Amygdala (tissue), 56 donors: Measurements from ENCODE around the gene STK16.
"Not testable (repeated sequence)": the region's sequence is repeated elsewhere in the genome, so short reads cannot be mapped to it uniquely, and the experiment has no call there.

Source experiments
- DNase-seq, 56 donors: peaks; one replicate each; lab custom pipeline; 2025; lab: John Stamatoyannopoulos, UW

The STK16 gene

DNA sequence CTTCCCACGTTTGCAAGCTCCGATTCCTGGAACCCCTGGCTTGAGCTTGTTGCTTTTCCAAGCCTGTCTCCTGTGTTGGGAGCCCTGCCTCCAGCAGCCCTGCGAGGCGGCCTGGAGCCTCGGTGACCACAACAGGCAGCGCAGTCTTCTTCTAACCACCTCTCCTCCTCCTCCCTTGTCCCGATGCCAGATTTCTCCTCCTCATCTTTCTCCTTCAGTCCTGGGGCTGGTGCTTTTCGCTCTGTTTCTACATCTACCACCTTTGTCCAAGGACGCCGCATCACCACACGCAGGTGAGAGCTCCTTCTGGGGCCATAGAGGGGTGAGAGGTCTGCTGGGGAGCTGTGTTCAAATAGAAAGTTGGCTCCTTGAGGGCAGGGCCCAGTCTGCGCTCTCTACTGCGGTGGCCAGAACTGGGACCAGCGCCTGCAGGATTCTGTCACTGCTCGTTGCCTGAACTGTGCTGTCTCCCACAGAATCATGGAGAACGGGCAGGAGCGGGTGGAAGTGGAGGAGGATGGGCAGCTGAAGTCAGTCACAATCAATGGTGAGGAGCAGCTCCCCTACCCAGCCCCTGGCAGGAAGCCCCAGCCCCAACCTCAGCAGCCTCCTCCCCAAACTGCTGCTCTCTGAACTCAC lies 37.8 kb downstream of the STK16 start:
- peak in 5 of 56 donors; percentile 19 to 34 (median 25) for DNase-seq

DNA sequence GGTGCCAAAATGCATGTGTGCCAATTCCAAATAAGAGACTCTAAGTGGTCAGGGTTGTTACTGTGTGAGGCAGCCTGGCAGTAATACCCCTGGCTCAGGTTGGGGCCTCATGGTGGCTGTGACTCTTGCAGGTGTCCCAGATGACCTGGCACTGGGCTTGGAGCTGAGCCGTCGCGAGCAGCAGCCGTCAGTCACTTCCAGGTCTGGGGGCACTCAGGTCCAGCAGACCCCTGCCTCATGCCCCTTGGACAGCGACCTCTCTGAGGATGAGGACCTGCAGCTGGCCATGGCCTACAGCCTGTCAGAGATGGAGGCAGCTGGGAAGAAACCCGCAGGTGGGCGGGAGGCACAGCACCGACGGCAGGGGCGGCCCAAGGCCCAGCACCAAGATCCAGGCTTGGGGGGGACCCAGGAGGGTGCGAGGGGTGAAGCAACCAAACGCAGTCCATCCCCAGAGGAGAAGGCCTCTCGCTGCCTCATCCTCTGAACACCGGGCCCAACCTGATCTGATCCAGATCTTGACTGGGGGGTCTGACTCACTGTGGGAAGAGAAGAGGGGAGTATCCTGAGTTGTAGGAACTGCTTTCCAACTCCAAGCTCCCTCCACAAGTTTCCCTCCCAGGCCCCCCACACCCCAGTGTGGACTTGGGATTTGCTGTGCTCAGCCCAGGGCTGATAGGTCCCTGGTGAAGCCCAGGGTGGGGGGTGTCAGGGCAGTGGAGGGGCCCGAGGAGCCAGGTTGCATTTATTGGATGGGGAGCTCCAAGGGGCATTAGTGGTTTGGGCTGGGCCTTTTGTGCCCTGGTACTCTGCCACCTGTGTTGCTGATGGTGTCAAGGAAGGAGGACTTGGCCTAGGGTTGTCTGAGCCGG lies 39.5 kb downstream of the STK16 start:
- no peak for DNase-seq

DNA sequence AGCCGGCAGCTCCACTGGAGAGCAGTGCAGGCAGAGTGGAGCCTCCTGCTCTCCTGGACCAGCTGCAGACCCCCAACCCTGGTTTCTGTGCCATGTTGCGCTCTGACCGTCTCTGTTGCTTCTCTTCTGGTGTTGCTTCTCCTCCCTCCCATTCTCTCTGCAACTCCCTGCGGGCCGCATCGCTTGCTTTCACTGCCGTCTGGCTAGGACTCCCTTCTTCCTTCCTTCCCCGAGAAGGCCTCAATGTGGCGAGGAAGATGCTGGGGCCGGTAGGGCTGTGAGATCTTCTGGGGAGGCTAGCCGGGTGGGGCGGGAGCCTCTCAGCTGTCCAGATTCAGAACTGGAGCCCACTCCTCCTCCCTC lies 40.1 kb downstream of the STK16 start:
- peak in 1 of 56 donors; percentile 17 for DNase-seq

DNA sequence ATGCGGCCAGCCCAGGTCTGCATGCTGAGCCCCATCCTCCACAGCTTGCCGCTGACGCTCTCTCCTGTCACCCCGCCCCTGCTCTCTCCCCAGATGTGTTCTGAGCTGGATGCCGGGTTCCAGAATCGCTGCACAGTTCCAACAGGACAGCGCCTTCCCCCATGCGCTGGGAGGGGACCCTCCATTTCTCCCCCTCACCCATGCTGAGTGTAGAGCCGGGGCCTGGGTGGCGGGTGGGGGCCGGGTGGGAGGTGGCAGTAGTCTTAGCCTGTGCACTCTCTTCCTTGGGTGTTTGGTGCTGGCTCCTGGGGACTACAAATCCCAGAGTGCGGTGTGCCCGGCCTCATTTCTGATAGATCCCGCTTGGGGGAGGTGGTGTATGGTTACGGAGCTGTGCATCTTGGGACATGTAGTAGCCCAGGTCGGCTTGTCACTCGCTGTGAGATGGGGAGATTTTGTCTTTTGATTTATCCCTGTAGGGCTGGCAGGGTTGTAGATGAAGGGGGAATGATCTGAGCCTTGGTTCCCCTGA lies 40.7 kb downstream of the STK16 start:
- peak in 35 of 56 donors; percentile 27 to 73 (median 57) for DNase-seq

DNA sequence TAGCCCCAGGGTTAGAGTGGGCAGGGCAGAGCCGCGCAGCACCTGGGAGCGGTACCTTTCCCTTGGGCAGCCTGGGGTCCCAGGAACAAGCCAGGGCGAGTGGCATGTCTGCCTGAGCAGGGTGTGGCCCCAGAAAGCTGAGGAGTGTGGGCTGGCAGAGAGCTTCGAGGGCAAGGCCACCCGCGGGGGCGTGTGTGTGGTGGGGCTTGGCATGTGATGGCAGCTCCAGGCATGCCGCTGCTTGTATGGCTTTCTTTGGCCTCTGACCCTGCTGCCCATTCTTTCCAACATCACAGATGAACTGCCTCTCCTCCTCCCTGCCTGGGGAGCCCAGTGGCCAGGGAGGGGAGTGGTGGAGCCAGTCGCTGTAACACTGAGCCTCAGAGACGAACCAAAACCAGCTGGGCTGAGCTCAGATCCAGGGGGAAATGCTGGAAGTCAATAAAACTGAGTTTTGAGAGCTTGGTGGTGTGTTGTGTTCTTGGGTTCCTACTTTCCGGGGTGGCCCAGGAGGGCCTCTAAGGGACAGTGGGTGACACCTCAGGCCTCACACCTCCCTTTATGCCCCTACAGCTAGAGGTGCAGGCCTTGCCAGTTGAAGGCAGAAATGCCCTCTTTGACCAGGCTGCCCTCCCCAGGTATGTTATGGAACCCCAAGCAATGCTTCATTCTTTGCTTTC lies 41.3 kb downstream of the STK16 start:
- peak in 29 of 56 donors; percentile 24 to 73 (median 52) for DNase-seq

DNA sequence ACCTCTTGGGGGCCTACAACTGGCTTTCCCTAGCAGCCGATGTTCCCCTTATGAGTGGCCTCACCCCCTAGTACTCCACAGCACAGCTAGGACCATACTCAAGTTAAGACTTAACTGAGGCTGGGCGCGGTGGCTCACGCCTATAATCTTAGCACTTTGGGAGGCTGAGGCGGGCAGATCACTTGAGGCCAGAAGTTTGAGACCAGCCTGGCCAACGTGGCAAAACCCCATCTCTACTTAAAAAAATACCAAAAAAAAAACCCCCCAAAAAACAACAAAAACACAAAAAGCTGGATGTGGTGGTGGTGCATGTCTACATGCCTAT lies 41.8 kb downstream of the STK16 start:
- not testable (repeated sequence) for DNase-seq

DNA sequence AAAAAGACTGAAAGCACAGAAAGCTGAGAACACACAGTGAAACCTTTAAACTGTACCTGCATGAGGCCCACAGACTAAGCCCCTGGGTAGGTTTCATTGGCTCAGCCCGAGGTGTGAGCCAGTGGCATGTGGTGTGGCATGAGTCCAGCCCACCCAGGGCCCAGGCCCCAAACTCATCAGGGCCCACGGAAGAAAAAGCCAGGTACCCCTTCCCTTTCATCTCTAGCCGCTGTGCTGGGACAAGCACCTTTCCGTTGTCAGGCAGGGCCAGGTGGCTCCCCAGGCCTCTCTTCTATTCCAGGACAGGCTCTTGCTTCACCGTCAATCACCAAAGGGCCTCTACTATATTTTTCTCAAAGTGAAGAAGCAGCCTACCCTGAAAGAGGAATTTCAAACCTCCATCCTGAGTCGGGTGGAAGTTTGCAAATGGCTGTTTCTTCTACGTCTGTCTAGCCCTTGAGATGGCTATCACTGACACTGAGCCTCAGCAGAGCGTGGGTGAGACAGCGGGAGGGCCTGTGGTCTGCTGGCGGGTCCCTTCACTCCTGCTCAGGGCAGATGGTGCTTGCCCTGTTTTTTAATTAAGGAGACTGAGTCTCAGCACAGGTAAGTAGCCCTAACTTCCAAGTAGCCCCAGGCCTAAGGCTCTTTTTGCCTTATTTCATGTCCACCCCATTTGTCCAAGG lies 42.4 kb downstream of the STK16 start:
- no peak for DNase-seq

DNA sequence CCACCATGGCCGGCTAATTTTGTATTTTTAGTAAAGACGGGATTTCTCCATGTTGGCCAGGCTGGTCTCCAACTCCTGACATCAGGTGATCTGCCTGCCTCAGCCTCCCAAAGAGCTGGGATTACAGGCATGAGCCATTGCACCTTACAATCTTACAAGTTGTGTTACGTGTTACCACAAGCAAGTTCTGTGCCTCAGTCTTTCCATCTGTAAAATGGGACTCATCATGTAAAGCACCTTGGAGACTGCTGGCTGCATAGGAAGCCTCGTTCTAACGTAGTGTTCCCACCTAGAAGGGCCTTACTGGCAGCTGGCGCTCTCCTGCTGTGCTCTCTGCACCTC lies 43.9 kb downstream of the STK16 start:
- no peak for DNase-seq

DNA sequence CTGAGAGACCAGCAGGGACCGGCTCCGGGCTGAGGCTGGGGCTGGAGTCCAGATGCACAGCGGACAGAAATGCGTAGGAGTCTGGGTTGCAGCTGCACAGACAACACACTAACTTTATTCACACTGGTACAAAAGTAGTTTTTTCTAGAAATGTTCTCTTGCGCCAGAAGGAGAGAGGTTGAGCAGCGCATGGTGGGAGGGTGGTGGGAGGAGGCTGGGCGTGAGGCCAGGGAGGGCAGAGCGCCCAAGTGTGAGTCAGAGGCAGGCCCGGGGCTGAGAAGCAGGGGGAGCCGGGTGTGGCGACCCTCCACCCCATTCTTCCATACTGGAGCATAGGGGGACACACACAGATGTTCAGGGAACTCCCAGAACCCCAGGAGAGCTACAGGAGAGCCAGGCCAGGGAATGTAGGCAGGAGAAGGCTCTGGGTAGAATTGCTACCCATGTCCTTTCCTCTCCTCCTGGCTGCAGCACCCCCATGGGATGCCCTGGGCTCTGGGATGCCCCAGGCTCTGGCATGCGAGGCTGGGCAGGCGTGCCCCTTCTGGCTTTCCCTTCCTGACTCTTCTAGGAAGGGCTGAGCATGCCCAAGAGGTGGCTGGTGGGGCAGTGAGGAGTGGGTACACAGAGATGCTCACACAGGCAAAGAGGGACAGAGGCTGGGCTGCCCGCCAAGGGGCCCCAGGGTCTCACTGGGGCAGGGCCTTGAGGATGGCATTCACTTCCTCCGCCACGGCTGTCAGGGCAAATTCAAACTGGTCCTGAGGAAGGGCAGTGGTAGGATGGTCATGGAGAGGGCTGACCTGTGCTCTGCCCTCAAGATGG lies 44.5 kb downstream of the STK16 start:
- DNase-seq = peak in 54 of 56 donors; percentile 28 to 95 (median 81)

DNA sequence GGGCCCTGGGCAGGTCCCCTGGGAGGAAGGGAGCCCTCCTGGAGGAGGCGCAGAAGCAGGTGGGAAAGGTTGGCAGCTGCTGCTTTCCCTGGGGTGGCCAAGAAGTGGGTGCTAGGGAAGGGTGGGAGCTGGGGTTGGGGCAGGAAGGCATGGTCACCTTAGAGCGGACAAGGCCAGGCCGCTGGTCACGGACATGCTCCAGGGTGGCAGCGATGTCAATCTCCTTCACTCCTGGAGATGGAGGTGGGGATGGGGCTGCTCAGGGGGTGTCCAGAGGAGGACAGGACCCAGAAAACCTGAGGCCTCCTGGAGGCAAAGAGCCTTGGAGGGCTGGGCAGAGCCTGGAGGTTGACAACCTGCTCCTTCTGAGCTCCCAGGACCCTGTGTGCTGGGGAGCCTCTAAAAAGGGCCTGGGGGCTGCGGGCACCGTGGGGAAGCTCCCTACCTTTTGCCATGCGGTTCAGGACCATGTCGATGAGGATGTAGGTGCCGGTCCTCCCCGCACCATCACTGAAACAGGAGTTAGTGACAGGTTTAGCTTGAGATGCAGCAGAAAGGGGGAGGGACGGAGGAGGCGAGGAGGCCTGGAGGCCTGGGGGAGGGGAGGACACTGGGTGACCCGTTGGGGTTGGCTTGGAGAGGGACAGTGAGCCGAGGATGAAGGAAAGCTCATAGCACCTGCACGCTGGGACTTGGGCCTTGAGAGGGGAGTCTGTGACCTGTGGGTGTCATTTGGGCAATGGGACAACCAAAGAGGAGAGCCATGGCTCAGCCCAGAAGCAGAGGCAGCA lies 45.3 kb downstream of the STK16 start:
- no peak for DNase-seq

DNA sequence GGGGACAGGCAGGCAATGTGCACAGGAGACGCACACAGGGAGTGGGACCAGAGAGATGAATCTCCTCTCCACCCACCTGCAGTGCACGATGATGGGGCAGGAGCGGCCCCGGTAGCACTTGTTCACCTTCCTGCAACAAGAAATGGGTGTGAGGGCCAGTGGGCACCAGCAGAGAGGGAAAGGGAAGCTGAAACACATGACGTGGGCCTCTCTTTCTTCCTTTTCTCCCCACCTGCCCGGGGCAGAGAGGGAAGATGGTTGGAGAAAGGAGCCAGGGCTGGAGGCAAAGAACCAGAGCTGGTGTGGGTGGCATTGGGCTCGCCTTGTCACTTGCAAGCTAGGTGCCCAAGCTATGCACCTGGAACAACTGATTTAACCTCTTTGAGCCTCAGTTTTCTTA lies 46.1 kb downstream of the STK16 start:
- DNase-seq = no peak

DNA sequence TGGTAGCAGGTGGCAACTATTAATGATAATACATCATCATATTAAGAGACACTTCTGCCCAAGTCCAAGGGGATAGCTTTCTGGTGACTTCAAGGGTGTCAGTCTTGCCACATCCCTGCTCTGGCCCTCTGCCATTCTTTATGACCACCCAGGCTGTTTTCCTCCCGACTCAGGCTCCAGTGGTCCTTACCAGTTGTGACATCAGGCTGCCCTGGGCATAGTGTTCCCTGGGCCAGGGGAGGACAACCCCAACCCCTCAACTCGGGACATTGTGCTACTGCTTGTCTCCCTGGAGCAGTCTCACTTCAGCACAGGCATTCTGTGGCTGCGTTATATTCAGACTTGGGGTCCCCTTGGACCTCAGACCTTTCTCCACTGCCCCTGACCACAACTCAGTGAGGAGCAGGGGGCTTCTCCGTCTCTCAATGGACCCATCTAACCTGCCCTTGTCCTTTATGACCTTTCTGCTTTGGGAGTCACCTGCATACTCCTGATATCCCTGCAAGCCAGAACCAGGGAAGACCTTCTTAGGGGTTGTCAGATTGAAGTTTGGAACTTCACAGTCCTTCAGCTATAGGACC lies 46.7 kb downstream of the STK16 start:
- no peak for DNase-seq

DNA sequence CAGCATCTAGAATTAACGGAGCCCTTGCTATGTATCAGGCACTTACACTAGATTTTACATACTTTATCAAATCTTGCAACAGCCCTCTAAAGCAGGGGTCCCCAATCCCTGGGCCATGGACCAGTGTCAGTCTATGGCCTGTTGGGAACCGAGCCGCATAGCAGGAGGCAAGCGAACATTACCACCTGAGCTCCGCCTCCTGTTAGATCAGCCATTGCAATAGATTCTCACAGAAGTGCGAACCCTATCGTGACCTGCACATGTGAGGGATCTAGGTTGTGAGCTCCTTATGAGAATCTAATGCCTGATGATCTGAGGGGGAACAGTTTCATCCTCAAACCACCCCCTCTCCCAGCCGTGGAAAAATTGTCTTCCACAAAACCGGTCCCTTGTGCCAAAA lies 47.3 kb downstream of the STK16 start:
- DNase-seq = no peak

DNA sequence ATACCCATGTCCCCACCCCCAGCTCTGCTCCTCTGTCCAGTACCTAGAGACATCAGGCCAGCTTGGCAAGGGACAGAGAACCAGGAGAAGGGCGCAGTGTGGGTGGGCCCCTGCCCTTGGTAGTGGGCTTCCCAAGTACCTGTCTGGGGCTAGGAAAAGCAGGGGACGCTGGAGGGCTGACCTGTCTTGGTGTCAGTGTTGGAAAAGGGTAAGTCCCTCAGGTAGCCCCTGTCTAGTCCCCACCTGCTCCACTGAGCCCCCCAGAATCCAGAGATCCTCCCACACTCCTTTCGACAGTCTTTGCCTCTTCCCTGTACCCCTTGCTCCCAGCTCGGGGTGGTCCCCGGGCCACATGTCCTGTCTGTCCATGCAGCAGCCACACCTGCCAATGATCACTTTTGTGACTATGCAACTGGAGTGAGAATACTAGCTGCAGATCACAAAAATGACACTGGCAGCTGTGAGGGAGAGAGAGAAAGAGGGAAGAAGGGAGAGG lies 48.5 kb downstream of the STK16 start:
- DNase-seq = no peak

DNA sequence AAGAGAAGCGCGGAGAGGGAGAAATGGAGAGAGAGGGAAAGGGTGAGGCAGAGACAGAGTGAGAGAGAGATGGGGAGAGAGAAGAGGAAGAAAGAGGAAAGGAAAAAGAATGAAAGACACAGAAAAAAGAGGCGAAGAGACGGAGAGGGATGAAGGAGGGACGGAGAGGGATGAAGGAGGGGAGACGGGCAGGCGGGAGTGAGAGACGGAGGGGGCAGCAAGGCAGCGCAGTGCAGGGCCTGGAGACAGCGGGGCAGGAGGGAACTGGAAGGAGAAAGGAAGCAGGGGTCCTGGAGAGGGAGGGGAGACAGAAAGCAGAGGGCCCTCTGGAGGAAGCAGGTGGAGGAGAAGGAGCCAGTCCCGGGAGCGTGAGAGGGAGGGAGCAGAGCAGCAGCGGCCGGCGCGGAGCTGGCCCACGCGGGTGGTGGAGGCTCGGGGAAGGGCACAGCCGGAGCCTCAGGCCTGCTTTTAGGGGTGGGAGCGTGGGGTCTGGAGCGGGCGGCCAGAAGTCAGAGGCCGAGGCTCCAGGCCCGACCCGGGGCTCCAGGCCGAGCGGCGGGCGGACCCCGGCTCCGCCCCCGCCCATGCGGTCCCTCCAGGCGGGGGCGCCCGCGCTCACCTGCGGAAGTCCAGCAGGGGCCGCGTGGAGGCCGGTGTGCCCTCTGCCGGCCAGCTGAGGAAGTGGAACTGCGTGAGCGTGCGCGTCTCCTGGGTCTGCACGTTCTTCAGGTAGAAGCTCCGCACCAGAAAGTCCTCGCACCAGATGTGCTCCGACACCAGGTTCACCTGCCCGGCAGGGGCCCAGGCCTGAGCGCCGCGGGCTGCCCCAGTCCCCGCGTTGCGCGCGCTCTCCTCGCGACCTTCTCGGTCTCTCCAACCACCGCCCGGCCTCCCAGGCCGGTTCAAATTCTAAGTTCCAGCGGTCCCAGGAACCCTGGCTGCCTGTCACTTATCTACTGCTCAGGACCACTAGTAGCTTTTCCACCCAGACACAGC lies 49.4 kb downstream of the STK16 start:
- DNase-seq = peak in 51 of 56 donors; percentile 21 to 89 (median 65)

DNA sequence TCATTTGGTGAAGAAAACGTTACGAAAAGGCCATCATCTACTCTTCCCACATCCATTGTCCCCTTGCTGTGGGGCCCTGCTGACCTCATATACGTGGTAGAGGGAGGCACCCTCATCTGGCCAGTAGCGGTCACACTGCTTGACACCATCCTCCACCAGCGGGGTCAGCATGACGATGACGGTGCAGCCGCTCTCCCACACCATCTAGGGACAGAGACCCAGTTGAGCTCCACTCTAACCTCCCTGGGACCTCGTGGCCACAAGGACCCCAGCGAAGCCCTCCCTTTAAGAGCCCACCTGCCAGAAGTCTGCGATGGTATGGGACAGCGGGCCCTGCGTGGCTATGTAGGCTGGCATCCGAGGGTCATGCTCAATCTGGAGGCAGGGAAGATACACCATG lies 50.9 kb downstream of the STK16 start:
- no peak for DNase-seq

DNA sequence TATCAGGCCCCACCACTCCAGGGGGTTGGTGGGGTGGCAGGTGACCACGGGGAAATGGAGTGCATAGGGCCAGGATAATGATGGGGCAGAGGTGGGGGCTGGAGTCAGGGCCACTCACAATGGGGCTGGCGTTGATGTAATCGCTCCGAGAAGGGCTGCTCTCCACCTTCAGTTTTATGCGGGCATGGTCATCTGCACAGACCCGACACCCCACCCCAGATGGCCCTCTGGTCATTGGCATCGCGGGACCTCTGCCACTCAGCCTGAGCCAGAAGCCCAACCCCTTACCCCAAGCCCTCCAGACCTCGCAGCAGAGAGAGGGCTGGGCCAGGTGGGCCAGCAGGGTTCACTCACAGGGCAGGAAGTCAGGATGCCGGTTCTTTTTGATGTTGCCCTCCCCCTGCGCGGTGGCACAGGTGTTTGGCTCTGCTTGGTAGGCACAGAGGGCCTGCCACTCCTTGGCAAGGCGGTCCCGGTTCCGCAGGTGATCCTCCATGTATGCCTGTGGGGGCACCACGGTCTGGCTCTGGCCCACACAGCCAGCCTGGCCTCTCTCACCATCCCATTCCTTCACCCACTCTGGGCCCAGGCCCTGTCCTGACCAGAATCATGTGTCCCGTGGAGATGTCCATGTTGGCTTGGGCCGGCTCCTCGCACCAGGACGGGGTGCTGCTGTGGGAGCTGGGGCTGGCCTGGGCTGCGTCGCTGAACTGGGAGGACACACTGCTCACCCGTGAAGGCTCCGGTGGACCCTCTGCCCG lies 51.5 kb downstream of the STK16 start:
- DNase-seq = no peak
